ENCODE results near the gene RPS2.

Gene RPS2

GRCh38 chr16:1980770-1981087 lies 16.1 kb upstream of the RPS2 start:
- no peak for DNase-seq

- DNase-seq: no peak
These were observed 15.6 kb upstream of the RPS2 start for GRCh38 chr16:1980030-1980769.

GRCh38 chr16:1979271-1980029 lies 14.8 kb upstream of the RPS2 start:
- no peak for DNase-seq

- no peak for DNase-seq
These were observed 14.0 kb upstream of the RPS2 start for GRCh38 chr16:1978476-1979120.

DNA sequence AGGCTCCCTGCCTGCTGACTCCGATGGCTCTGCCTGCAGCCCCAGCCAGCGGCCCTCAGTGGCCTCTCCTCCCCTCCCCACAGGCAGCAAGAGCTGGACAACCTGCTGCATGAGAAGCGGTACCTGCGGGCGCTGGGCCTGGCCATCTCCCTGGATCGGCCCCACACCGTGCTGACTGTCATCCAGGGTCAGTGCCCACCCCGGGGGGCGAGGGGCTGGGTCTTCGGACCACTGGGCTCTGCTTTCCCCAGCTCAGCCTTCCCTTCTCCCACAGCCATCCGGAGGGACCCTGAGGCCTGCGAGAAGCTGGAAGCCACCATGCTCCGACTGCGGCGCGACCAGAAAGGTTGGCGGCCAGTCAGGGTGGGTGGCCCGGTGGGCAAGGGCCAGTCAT lies 13.2 kb upstream of the RPS2 start:
- DNase-seq: no peak

GRCh38 chr16:1976951-1977874 lies 12.6 kb upstream of the RPS2 start:
- no peak for DNase-seq

GRCh38 chr16:1976216-1976520 lies 11.5 kb upstream of the RPS2 start:
- no peak for DNase-seq

DNA sequence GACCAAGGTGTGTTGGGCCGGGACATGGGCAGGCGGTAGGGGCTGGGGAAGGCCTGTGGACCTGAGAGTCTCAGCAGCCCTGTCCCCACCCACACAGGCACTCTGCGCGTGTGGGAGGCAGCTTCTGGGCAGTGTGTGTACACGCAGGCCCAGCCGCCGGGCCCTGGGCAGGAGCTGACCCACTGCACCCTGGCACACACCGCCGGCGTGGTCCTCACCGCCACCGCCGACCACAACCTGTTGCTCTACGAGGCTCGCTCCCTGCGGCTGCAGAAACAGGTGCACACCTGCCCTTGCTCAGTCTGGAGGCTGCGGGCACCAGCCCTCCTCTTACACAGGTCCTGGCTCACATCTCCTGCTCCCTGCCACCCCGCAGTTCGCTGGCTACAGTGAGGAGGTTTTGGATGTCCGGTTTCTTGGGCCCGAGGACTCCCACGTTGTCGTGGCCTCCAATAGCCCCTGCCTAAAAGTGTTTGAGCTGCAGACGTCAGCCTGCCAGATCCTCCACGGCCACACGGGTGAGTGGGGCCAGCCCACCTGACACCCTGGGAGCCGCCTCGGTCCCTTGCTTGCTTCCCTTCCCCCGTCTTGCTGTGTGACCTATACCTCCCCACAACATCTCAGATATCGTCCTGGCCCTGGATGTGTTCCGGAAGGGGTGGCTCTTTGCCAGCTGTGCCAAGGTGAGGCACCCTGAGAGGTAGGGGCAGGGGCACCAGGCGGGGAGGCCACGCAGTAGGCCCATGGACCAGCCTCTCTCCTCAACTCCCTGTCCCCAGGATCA lies 11.0 kb upstream of the RPS2 start:
- no peak for DNase-seq

DNA sequence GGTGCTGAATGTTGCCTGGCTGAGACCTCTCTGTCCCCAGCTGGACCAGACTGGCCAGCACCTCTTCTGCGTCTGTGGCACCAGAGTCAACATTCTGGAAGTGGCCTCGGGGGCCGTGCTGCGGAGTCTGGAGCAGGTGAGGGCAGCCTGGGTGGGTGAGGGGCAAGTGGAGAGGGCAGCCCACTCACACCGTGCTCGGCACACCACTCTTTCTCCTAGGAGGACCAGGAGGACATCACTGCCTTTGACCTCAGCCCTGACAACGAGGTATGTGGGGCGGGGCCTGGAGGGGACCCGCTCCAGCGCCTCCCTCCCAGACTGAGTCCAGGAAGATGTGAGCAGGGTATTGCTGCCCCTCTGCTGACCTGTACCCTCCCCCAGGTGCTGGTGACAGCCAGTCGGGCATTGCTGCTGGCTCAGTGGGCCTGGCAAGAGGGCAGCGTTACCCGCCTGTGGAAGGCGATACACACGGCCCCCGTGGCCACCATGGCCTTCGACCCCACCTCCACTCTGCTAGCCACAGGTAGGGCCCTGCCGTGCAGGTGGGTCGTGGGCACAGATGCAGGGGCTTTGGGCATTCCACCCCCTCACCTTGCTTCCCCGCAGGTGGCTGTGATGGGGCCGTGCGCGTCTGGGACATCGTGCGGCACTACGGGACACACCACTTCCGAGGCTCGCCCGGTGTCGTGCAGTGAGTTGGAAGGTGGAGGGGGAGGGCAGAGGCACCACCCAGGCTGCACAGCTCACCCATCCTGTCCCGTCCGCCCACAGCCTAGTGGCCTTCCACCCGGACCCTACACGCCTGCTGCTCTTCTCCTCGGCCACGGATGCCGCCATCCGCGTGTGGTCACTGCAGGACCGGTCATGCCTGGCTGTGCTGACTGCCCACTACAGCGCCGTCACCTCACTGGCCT lies 9.8 kb upstream of the RPS2 start:
- no peak for DNase-seq

- no peak for DNase-seq
These were observed 9.0 kb upstream of the RPS2 start for GRCh38 chr16:1973461-1974156.

DNA sequence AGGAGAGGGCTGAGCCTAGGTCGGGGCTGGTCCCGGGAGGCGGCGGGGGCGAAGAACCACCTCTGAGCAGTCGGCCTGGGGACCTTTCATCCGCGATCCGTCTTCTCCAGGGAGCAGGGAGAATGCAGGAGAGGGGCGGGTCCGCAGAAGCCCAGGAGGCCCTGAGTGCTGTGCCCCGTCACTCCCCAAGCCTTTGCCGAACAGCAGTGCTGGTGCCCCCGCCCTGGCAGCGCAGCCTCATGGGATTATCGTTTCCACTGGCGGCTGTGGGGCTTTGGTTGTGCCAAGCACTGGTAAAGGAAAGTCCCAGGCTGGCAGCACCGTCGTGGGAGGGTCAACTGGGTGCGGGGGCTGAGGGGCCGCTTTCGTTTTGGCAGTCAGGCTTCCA lies 7.9 kb upstream of the RPS2 start:
- DNase-seq: no peak

DNA sequence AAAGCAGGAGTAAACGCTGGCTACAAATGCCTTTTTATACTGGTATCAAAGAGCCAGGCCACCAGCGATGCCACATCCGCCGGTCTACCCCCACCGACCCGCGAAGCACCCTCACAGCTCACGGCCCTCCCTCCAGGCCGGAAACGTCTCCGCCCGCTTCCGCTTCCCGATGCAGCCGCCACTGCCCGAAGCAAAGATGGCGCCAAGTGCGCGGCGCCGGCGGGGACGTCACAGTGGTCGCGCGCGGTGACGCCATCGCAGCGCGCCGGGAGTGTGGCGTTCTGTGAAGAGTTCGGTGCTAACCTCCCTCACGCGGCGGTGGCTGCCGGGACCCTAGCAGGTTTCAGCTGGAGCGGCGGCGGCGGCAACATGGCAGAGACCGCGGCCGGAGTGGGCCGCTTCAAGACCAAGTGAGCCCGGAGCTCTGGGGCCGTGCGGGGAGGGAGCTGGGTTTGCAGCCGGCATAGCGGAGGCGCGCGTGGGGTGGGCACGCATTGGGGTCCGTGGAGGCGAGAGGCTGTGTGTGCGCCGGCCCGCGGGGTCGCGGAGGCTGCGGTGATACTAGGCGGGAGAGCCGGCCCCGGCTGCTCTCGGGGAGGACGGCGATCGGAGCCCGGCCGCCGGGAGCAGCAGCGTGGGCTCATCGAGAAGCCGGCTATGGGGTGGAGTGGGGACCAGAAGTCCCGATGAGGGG lies 7.3 kb upstream of the RPS2 start, which contains the start of gene TBL3:
TSS of gene TBL3 (plus strand) at position 258 of the 694 bp plus-strand sequence. CDS start at position 370, 112 bp downstream.
- DNase-seq: peak; percentile 86 to 92

GRCh38 chr16:1968146-1968953 lies 3.7 kb upstream of the RPS2 start:
- DNase-seq: no peak

- DNase-seq: no peak
These were observed 1.8 kb upstream of the RPS2 start, which contains the start of gene RNF151 for GRCh38 chr16:1966460-1966859. Gene RNF151, plus strand, starts transcription at chr16:1966856. Its CDS starts 26 bp downstream, at chr16:1966882.

- no peak for DNase-seq
These were observed 873 bp upstream of the RPS2 start for GRCh38 chr16:1965396-1966001.

GRCh38 chr16:1963806-1964505 lies 670 bp downstream of the RPS2 start:
- DNase-seq: peak in 1 of 2 experiments; percentile 73
